Transverse colon (tissue), 4 donors: ENCODE data around the gene KLHL12. TPM values are rescaled to one million over a fixed set of nuclear protein-coding genes. Genes with fewer than 3 reads are reported as not detected.

Experiments
- DNase-seq: peaks from one replicate; pipeline ENCODE4 v3.0.0-alpha.2; 2019
- H3K27ac ChIP-seq, 4 donors: fragments of 200-600 bp; sonication (generic); 2 replicates each; pipeline ENCODE4 v1.5.1; 2016 to 2018; ENCODE audit warnings: inconsistent platforms in 4 of 4
- H3K27me3 ChIP-seq: fragments of 200-600 bp; sonication (generic); 2 replicates; pipeline ENCODE4 v1.5.1; 2017; ENCODE audit warnings: inconsistent platforms
- H3K36me3 ChIP-seq, 4 donors: fragments of 200-600 bp; sonication (generic); 2 replicates each; pipeline ENCODE4 v1.5.1; 2017 to 2019; ENCODE audit warnings: inconsistent platforms in 4 of 4
- H3K4me1 ChIP-seq, 4 donors: fragments of 200-600 bp; sonication (generic); 2 replicates each; pipeline ENCODE4 v1.5.1; 2017 to 2020; ENCODE audit warnings: inconsistent platforms in 4 of 4
- H3K4me3 ChIP-seq, 4 donors: fragments of 200-600 bp; sonication (generic); 1 replicate in 1 of 4; 2 replicates in 3 of 4; pipeline versions ENCODE4 v1.5.1 to v1.6.1; 2017 to 2019; ENCODE audit warnings: inconsistent platforms in 4 of 4
- H3K9me3 ChIP-seq, 2 donors: fragments of 200-600 bp; sonication (generic); 2 replicates each; pipeline ENCODE4 v1.5.1; 2017 to 2019; ENCODE audit warnings: inconsistent platforms in 2 of 2
- EP300 ChIP-seq: sonication (generic); formaldehyde crosslinking; IDR thresholded peaks from one replicate; pipeline ENCODE4 v1.6.1; 2017; ENCODE audit warnings: antibody characterized with exemption, low read depth
- POLR2A ChIP-seq: fragments of 450-650 bp; IDR thresholded peaks from one replicate; pipeline ENCODE4 v1.6.1; 2016; ENCODE audit warnings: antibody characterized with exemption, mild to moderate bottlenecking, moderate library complexity
- POLR2AphosphoS5 ChIP-seq, 3 donors: sonication (generic); formaldehyde crosslinking; IDR thresholded peaks; one replicate each; pipeline ENCODE4 v1.6.1; 2016; ENCODE audit warnings: antibody characterized with exemption in 3 of 3
- WGBS, 2 donors: methylation state at CpG; one replicate each; pipeline ENCODE4 v1.1.5; 2018; ENCODE audit warnings: low coverage in 1 of 2; 5-methylcytosine and 5-hydroxymethylcytosine counted together
- in situ Hi-C, 4 donors: fragments of 200-750 bp; cut with MboI; loops; one replicate each; pipeline versions ENCODE4 v1.15.0 to v1.15.1; 2017; ENCODE audit warnings: low sequenced_read_pairs in 3 of 4, low pct_ligation_motif_present in 1 of 4, low pct_unique_long_range_greater_than_20kb in 1 of 4
- intact Hi-C: fragments of 100-400 bp; cut with DNase I; formaldehyde crosslinking; loops from one replicate; pipeline ENCODE4 v1.15.1; 2023; ENCODE audit warnings: low total_unique reads
- total RNA-seq, 4 donors: library from RNA; depleted of rRNA; stranded (reverse); fragments of >200 nt; gene quantifications; one replicate each; pipeline ENCODE4 v1.1.0, GENCODE V29; 2016
- TF ChIP-seq, protein P1 (sequence below), 5 experiments: fragments of 200-600 bp in 3 of 5; fragments of 450-650 bp in 2 of 5; sonication (generic) in 3 of 5; IDR thresholded peaks; 1 replicate in 2 of 5; 2 replicates in 3 of 5; pipeline ENCODE4 v1.5.1; 2016 to 2017; ENCODE audit warnings: antibody characterized with exemption in 5 of 5, inconsistent platforms in 3 of 5, mild to moderate bottlenecking in 2 of 5, moderate library complexity in 1 of 5

Gene KLHL12
- total RNA-seq, 4 donors from 2014 or later = 10.5 to 26.6 (median 19.4) TPM

DNA sequence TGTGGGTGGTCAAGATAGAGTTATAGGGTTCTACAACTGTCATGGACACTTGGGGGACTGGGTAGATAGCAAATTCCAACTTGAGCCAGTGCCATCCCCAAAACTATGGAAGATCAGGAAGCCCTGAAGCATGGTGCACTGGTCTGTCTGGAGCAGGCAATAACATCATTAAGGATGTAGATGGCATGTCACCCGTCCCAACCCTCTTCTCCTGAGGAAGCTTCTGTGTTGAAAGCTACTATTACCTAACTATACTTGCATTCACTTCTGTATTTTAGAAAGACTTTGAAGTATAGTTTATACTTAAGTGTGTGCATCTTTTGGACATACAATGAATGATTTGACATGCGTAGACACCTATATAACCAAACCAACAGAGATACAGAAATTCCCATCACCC is 71.0 kb downstream of the KLHL12 start:
- TF ChIP-seq POLR2A (no peak), POLR2AphosphoS5 (IDR thresholded peaks at IDR 0.05) (no peak), EP300 (no peak)
- TF ChIP-seq, protein P1, sequence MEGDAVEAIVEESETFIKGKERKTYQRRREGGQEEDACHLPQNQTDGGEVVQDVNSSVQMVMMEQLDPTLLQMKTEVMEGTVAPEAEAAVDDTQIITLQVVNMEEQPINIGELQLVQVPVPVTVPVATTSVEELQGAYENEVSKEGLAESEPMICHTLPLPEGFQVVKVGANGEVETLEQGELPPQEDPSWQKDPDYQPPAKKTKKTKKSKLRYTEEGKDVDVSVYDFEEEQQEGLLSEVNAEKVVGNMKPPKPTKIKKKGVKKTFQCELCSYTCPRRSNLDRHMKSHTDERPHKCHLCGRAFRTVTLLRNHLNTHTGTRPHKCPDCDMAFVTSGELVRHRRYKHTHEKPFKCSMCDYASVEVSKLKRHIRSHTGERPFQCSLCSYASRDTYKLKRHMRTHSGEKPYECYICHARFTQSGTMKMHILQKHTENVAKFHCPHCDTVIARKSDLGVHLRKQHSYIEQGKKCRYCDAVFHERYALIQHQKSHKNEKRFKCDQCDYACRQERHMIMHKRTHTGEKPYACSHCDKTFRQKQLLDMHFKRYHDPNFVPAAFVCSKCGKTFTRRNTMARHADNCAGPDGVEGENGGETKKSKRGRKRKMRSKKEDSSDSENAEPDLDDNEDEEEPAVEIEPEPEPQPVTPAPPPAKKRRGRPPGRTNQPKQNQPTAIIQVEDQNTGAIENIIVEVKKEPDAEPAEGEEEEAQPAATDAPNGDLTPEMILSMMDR (IDR thresholded peaks at IDR 0.05) = no peak
- in situ Hi-C loops (no loop called here), intact Hi-C loops (no loop called here)
- Histone ChIP-seq H3K36me3 (no peaks in the 10 kb centered on the region), H3K4me3 (no peak overlapping the region), H3K27me3 (no peaks in the 10 kb centered on the region), H3K9me3 (no peaks in the 10 kb centered on the region), H3K27ac (no peak overlapping the region), H3K4me1 (peaks cover 6 to 47% (median 17%) of the 10 kb centered on the region in 4 donors)
- 94 to 97% methylated on average over 2 of the region's 2 CpGs for WGBS, 2 donors
- no peak for DNase-seq

DNA sequence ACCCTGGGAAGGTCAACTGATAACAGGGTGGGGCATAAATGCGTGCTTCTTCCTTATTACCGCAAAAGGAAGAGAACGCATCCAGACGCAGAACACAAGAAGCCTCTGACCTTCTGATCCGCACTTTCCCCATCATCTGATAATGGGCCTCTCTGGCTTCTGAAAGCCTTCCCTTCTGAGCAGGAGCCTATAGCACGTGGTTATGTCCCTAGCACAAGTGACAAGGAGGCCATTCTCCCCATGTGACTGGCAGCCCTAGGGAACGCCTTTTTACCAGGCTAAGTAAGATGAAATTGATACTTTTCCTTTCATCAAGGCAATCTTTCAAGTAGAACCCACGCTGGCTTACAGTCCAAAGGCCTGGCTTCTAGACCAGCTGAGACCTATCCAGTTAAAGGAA is 72.2 kb downstream of the KLHL12 start:
- 60 to 86% methylated on average over 1 to 8 of the region's 8 CpGs for WGBS, 2 donors
- DNase-seq = no peak

DNA sequence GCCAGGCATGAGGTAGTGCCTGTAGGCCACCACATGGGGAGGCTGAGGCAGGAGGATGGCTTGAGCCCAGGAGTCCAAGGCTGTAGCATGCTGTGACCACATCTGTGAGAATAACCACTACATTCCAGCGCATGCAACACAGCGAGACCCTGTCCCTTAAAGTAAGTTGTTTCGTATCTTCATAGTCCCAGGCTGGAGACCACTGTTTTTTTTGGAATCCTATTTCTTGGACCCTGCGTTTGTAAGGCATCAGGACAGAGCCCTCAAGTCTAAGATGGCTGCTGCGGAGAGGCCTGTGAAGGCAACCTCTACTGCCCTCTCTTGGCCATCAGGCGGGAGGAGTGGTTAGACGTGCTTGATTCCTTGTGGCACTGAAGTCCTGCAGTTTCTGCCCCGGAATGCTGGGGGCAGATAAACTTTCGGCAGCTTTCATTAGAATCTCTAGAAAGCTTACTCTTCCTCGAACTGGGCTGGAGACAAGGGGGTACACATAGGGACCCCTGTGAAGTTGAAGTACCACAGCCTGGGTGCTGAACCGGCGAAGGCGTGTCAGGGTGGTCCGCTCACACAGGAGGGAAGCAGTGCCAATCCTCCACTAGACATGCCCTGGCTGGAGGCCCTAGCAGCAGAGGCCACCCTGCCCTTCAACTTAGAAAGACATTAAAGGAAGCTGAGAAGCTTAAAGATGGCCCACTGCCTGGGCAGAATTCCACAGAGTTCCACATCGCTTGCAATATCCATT is 74.7 kb downstream of the KLHL12 start:
- H3K4me3 ChIP-seq = no peak overlapping the region
- peaks cover 0 to 13% (median 3%) of the 10 kb centered on the region in 4 donors for H3K4me1 ChIP-seq
- no peaks in the 10 kb centered on the region for H3K36me3 ChIP-seq
- 20 to 68% methylated on average over 1 to 15 of the region's 15 CpGs for WGBS, 2 donors
- in situ Hi-C loops (no loop called here), intact Hi-C loops (no loop called here)
- no peak overlapping the region for H3K27ac ChIP-seq
- DNase-seq = peak; percentile 35
- H3K27me3 ChIP-seq = no peaks in the 10 kb centered on the region
- no peaks in the 10 kb centered on the region for H3K9me3 ChIP-seq
- TF ChIP-seq POLR2AphosphoS5 (IDR thresholded peaks at IDR 0.05) (no peak), POLR2A (no peak), EP300 (no peak)
- TF ChIP-seq, protein P1 (IDR thresholded peaks at IDR 0.05) = peak; percentile 32 to 51 (median 35)

More for the DNA sequence above, 72.2 kb downstream of the KLHL12 start:
- in situ Hi-C loops = no loop called here
- no peaks in the 10 kb centered on the region for H3K9me3 ChIP-seq
- peaks cover 0 to 37% (median 10%) of the 10 kb centered on the region in 4 donors for H3K4me1 ChIP-seq
- H3K36me3 ChIP-seq = no peaks in the 10 kb centered on the region
- no peak overlapping the region for H3K4me3 ChIP-seq
- TF ChIP-seq POLR2AphosphoS5 (IDR thresholded peaks at IDR 0.05) (no peak), EP300 (no peak), POLR2A (no peak)
- TF ChIP-seq, protein P1 (IDR thresholded peaks at IDR 0.05) = no peak
- H3K27me3 ChIP-seq = no peaks in the 10 kb centered on the region
- intact Hi-C loops = no loop called here
- H3K27ac ChIP-seq = no peak overlapping the region

DNA sequence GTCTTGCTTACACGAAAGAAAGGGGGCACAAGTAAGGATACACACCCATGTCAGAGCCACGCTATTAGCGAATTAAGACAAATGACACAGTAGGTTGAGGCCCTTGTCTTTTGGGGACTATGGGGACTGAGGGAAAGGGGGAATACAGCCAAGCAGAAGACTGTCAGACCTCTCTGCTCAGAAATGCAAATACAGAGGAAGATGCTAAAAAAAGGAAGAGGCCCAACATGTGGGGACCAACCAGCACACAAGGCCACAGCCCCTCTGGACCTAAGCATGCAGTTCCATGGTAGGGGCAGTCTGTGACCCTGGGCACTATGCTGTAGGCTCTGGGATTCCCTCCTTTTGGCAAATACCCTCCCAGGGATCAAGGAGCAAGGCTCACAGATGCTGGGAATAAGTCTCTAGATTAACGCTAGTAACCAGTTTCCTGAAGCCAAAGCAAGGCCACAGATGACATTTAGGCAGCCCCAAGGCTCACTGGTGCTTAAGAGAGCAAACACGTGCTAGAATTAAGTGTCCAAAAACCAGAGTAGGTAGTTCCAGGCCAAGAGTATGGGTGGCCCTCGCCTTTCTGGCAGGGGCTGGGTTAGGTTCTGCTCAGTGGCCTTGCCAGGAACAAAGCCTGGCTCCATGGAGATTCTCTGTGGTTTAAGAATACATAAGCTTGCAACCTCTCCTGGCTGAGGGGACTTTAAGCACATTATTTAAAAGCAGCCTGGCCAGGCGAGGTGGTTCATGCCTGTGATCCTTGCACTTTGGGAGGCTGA is 76.3 kb downstream of the KLHL12 start:
- no peaks in the 10 kb centered on the region for H3K9me3 ChIP-seq
- no peaks in the 10 kb centered on the region for H3K27me3 ChIP-seq
- no peak for DNase-seq
- in situ Hi-C loops = no loop called here
- H3K36me3 ChIP-seq = no peaks in the 10 kb centered on the region
- no peak overlapping the region for H3K27ac ChIP-seq
- H3K4me1 ChIP-seq = peaks cover 0 to 4% (median 1%) of the 10 kb centered on the region in 4 donors
- no peak overlapping the region for H3K4me3 ChIP-seq
- intact Hi-C loops = no loop called here
- WGBS, 2 donors = 83 to 95% methylated on average over 4 to 7 of the region's 7 CpGs
- TF ChIP-seq EP300 (no peak), POLR2A (no peak), POLR2AphosphoS5 (IDR thresholded peaks at IDR 0.05) (no peak)
- TF ChIP-seq, protein P1 (IDR thresholded peaks at IDR 0.05) = no peak
